Measurements from ENCODE around the gene C1QTNF5.

C1QTNF5 gene

DNA sequence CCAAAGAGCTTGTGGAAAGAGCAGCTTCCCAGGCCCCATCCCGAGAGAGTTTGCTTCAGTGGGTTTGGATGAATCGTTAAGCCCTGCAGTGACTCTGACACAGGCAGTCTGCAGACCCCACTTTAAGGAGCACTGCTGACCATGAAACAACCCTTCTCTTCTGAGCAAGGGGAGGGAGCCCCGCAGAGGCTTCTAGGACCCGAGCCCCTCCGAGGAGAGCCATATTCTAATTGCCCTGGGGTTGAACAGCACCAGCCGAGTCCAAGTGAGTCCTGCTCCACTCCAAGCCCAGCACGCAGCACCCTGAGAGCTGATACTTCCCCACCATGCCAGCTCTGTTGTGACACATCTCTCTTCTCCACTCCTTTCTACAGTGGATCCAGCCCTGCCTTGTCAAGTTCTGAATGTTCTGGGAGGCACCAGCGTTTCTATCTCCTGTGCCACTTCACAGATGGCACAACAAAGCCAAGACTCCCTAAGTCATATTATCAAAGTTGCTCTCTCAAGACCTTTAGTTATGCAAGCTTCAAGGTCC lies 30.5 kb upstream of the C1QTNF5 start:
- TF ChIP-seq TEAD4 (IDR thresholded peaks at IDR 0.05) (no peak), EGR1 (IDR thresholded peaks at IDR 0.05) (no peak), TCF12 (IDR thresholded peaks at IDR 0.05; ENCODE audit: low read depth) (no peak), RAD21 (IDR thresholded peaks at IDR 0.05; ENCODE audit: low read depth) (no peak), CEBPB (IDR thresholded peaks at IDR 0.05) (no peak), ZBTB7A (IDR thresholded peaks at IDR 0.05; ENCODE audit: low read depth) (no peak), FOXM1 (IDR thresholded peaks at IDR 0.05; ENCODE audit: borderline replicate concordance, low read depth) (no peak), EP300 (IDR thresholded peaks at IDR 0.05; ENCODE audit: borderline replicate concordance) (no peak)
- TF ChIP-seq, protein P1, sequence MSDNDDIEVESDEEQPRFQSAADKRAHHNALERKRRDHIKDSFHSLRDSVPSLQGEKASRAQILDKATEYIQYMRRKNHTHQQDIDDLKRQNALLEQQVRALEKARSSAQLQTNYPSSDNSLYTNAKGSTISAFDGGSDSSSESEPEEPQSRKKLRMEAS (IDR thresholded peaks at IDR 0.05): no peak
- TF ChIP-seq, protein P2, sequence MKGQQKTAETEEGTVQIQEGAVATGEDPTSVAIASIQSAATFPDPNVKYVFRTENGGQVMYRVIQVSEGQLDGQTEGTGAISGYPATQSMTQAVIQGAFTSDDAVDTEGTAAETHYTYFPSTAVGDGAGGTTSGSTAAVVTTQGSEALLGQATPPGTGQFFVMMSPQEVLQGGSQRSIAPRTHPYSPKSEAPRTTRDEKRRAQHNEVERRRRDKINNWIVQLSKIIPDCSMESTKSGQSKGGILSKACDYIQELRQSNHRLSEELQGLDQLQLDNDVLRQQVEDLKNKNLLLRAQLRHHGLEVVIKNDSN (IDR thresholded peaks at IDR 0.05): no peak
- TF ChIP-seq, protein P3, sequence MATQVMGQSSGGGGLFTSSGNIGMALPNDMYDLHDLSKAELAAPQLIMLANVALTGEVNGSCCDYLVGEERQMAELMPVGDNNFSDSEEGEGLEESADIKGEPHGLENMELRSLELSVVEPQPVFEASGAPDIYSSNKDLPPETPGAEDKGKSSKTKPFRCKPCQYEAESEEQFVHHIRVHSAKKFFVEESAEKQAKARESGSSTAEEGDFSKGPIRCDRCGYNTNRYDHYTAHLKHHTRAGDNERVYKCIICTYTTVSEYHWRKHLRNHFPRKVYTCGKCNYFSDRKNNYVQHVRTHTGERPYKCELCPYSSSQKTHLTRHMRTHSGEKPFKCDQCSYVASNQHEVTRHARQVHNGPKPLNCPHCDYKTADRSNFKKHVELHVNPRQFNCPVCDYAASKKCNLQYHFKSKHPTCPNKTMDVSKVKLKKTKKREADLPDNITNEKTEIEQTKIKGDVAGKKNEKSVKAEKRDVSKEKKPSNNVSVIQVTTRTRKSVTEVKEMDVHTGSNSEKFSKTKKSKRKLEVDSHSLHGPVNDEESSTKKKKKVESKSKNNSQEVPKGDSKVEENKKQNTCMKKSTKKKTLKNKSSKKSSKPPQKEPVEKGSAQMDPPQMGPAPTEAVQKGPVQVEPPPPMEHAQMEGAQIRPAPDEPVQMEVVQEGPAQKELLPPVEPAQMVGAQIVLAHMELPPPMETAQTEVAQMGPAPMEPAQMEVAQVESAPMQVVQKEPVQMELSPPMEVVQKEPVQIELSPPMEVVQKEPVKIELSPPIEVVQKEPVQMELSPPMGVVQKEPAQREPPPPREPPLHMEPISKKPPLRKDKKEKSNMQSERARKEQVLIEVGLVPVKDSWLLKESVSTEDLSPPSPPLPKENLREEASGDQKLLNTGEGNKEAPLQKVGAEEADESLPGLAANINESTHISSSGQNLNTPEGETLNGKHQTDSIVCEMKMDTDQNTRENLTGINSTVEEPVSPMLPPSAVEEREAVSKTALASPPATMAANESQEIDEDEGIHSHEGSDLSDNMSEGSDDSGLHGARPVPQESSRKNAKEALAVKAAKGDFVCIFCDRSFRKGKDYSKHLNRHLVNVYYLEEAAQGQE (IDR thresholded peaks at IDR 0.05; ENCODE audit: low read depth): no peak

DNA sequence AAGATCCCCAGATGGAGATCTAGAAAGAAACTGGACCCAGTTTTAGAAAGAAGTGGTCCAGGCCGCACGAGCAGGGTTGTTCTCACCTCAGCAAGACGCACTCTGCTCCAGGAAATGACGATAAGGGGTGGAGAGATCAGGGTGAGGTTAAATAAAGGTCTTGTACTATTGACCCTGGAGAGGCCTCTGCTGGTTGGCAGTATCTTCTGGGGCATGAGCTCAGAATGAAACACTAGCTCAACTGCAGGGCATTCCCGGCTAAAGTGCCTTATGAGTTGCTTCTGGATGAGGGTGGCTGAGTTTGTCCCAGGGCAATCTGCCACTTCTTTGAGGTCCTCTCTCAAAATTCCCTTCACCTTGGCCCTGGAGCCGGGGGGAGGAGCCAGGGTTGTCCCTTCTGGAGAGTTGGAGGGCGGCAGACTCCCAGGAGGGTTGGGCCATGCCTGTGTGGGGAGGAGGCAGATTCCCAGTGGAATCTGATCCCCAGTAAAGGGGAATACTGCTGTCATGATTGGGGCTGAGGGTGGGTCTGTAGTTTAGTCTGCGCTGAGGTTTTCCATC lies 29.9 kb upstream of the C1QTNF5 start:
- TF ChIP-seq YY1 (IDR thresholded peaks at IDR 0.05; ENCODE audit: low read depth) (no peak), FOXM1 (IDR thresholded peaks at IDR 0.05; ENCODE audit: borderline replicate concordance, low read depth) (no peak), RAD21 (IDR thresholded peaks at IDR 0.05; ENCODE audit: low read depth) (no peak), NFIC (IDR thresholded peaks at IDR 0.05) (no peak), CEBPB (IDR thresholded peaks at IDR 0.05) (no peak), TCF12 (IDR thresholded peaks at IDR 0.05; ENCODE audit: low read depth) (no peak), ZBTB7A (IDR thresholded peaks at IDR 0.05; ENCODE audit: low read depth) (no peak), EGR1 (IDR thresholded peaks at IDR 0.05) (no peak), TAF1 (IDR thresholded peaks at IDR 0.05; ENCODE audit: low read depth) (no peak), CREB1 (IDR thresholded peaks at IDR 0.05; ENCODE audit: low read depth) (no peak), TEAD4 (IDR thresholded peaks at IDR 0.05) (no peak), EP300 (IDR thresholded peaks at IDR 0.05; ENCODE audit: borderline replicate concordance) (no peak)
- TF ChIP-seq, protein P2 (IDR thresholded peaks at IDR 0.05): no peak
- TF ChIP-seq, protein P1 (IDR thresholded peaks at IDR 0.05): no peak
- TF ChIP-seq, protein P3 (IDR thresholded peaks at IDR 0.05; ENCODE audit: low read depth): no peak

DNA sequence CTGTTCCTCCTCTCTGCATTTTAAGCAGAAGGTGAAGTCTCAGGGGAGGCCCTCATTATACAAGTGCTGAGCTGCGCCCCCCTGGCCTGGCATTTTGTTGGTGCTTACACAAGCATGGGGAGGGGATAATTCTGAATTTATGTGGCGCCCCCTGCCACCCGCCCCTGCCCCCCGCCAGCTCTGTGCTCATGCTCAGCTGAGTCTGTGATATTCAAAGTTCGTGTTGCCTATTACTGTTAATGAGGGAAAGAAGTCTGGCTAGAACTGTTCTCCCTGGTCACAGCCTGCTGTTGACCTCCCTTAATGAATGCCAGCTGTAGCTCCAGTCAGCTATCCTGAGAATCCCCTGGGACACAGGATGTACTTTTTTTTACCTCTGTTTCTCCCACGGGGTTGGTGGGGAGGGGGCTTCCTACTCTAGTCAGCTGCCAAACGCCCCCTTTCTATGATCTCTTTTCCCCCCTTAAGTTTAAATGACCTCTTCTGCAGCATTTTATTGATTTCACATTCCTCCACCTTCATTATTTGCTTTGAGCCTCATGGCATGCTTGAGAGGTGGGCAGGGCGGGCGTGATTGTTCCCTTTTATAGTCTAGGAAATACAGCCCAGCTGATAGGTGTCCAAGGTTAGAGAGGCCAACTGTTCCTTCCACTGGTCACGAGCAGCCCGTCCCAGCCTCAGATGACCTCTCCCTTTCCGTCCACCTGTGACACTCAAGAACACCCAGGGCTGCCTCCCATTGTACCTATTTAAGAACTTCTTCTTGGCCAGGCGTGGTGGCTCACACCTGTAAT lies 28.6 kb upstream of the C1QTNF5 start:
- no peak for TF ChIP-seq RAD21 (IDR thresholded peaks at IDR 0.05; ENCODE audit: low read depth)
- no peak for TF ChIP-seq TEAD4 (IDR thresholded peaks at IDR 0.05)
- TF ChIP-seq, protein P1 (IDR thresholded peaks at IDR 0.05): no peak
- no peak for TF ChIP-seq FOXM1 (IDR thresholded peaks at IDR 0.05; ENCODE audit: borderline replicate concordance, low read depth)
- no peak for TF ChIP-seq TCF12 (IDR thresholded peaks at IDR 0.05; ENCODE audit: low read depth)
- no peak for TF ChIP-seq TAF1 (IDR thresholded peaks at IDR 0.05; ENCODE audit: low read depth)
- no peak for TF ChIP-seq EP300 (IDR thresholded peaks at IDR 0.05; ENCODE audit: borderline replicate concordance)

DNA sequence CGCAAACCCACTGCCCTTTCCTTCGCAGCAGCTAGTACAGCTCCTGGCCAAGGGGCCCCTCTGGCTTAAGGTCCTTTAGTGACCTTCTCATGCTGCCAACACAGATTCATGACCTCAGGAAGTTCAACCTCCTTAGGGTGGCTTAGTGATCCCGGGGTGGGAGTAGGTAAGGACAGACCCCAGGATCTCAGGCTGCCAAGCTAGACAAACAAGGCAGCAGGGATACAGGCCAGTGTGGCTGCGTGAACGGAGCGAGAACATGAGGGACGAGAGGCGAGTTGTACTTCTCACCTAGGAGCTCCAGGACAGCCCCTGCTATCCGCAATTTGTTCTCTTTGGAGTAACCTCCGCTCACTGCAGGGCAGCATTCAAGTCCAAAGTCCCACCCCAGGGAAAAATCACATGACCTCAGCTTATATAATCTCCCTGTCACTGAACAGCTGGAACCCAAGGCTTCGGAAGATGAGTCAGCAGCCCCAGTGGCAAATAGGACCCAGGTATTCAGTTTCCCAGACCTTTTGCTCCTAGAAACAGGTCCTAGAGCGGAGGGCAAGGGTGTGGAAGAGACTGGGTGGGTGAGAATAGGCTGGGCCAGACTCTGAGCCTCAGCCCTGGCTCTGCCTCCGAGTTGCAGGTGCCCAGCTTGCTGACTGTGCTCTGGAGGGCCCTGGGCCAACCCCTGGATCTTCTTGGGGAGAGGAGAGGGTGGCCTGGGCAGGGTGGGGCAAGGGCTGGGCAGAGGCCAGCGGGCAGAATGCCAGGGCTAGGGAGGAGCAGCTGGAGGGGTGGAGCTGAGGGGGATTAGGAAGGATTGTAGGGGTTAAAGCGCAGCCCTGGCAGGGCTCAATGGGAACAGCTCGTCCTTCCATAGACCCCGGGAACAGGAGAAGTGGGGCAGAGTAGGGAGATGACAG lies 27.7 kb upstream of the C1QTNF5 start:
- TF ChIP-seq, protein P2 (IDR thresholded peaks at IDR 0.05): peak; percentile 84
- peak; percentile 88 for TF ChIP-seq NFIC (IDR thresholded peaks at IDR 0.05)
- TF ChIP-seq CEBPB (IDR thresholded peaks at IDR 0.05): no peak

Measured in Ishikawa (cell line).